ENCODE results near the gene CDH4. TPM values are rescaled to one million over a fixed set of nuclear protein-coding genes. Genes with fewer than 3 reads are reported as not detected.

Gene CDH4
- total RNA-seq, 1 experiment from 2014 or later = 5.3 TPM

DNA sequence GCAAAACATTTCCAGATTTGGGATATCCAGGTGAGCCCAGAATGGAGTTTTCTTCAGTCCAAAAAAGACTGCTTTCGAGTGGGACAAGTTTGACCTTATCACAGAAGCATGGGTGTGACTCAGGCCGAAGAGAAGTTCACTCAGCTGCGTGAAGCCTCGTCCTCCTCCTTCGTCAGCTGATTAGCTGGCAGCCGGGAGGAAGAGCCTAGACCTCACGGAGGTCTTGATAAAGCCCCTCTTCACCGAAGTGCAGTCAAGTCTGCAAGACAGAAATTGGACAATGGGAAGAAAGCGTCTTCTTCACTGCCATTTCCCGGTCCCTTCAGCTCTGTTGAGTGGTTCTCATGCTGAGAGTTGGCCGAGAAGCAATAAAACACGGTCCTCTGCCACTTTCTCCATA is 449.7 kb downstream of the CDH4 start:
- no peaks in the 10 kb centered on the region for H3K4me1 Mint-ChIP-seq
- no peak overlapping the region for H3K27ac Mint-ChIP-seq
- H3K27me3 Mint-ChIP-seq (ENCODE audit: low read depth) = peaks cover 16% of the 10 kb centered on the region
- ATAC-seq (no peak), DNase-seq (ENCODE audit: low spot score) (no peak)
- TF ChIP-seq ATF6 (CRISPR knock-in tag; IDR thresholded peaks at IDR 0.05) (no peak), GTF2I (CRISPR knock-in tag; conservative IDR thresholded peaks at IDR 0.05) (no peak), USF1 (CRISPR knock-in tag; IDR thresholded peaks at IDR 0.05) (no peak), ZBTB21 (CRISPR knock-in tag; IDR thresholded peaks at IDR 0.05; ENCODE audit: borderline replicate concordance) (no peak), ZNF281 (CRISPR knock-in tag; IDR thresholded peaks at IDR 0.05) (no peak), ZNF121 (CRISPR knock-in tag; IDR thresholded peaks at IDR 0.05) (no peak), GABPB1 (CRISPR knock-in tag; IDR thresholded peaks at IDR 0.05) (no peak), IRF1 (CRISPR knock-in tag; IDR thresholded peaks at IDR 0.05) (no peak), ZNF219 (CRISPR knock-in tag; IDR thresholded peaks at IDR 0.05; ENCODE audit: borderline replicate concordance) (no peak), AFF4 (CRISPR knock-in tag; IDR thresholded peaks at IDR 0.05; ENCODE audit: borderline replicate concordance) (no peak), MYBL2 (CRISPR knock-in tag; IDR thresholded peaks at IDR 0.05) (no peak), ZNF423 (CRISPR knock-in tag; IDR thresholded peaks at IDR 0.05) (no peak), TEAD1 (CRISPR knock-in tag; IDR thresholded peaks at IDR 0.05) (no peak), MLX (CRISPR knock-in tag; IDR thresholded peaks at IDR 0.05) (no peak), OVOL2 (CRISPR knock-in tag; IDR thresholded peaks at IDR 0.05; ENCODE audit: borderline replicate concordance) (no peak)
- TF ChIP-seq, protein P1, sequence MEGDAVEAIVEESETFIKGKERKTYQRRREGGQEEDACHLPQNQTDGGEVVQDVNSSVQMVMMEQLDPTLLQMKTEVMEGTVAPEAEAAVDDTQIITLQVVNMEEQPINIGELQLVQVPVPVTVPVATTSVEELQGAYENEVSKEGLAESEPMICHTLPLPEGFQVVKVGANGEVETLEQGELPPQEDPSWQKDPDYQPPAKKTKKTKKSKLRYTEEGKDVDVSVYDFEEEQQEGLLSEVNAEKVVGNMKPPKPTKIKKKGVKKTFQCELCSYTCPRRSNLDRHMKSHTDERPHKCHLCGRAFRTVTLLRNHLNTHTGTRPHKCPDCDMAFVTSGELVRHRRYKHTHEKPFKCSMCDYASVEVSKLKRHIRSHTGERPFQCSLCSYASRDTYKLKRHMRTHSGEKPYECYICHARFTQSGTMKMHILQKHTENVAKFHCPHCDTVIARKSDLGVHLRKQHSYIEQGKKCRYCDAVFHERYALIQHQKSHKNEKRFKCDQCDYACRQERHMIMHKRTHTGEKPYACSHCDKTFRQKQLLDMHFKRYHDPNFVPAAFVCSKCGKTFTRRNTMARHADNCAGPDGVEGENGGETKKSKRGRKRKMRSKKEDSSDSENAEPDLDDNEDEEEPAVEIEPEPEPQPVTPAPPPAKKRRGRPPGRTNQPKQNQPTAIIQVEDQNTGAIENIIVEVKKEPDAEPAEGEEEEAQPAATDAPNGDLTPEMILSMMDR (IDR thresholded peaks at IDR 0.05) = no peak
- POLR2A ChIA-PET = interaction anchor here (1.8 kb wide), 1 partner anchor 11 kb away, joined by 3 read pairs; no protein-coding TSS in a partner anchor
- no peaks in the 10 kb centered on the region for H3K9me3 Mint-ChIP-seq
- no peak overlapping the region for H3K4me3 Mint-ChIP-seq
- CTCF ChIA-PET = no interaction called here
- no peaks in the 10 kb centered on the region for H3K36me3 Mint-ChIP-seq
